CD4-positive, alpha-beta T cell treated with Interleukin-6 at 100 ng/mL for 8 hours (primary cell): ENCODE results near the gene CERS6.
A peak's percentile ranks its signal among the peaks of the same experiment; 100 is the strongest.

ENCODE experiments used
- DNase-seq: peaks from one replicate; pipeline ENCODE4 v3.0.0-alpha.2; 2020; ENCODE audit warnings: mixed read lengths, low spot score

The CERS6 gene

GRCh38 chr2:168443818-168444217 lies 12.3 kb upstream of the CERS6 start:
- DNase-seq = no peak

DNA sequence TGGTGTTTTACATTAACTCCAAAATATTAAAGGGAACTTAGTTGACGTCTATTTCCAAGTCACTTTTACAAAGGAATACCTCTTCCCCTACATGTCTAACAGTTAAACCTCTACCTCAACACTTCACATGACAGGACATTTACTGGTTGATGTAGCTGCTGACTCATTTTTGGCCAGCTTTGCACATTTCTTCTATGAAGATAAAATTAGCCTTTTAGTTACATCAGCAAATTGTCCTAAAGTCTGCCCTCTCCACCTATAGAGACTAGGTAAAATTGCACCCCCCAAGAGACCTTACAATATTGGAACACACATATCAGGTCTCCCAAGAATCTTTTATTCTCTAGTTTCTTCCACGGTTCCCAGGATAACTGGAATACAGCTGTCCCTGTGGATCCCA lies 10.1 kb upstream of the CERS6 start:
- no peak for DNase-seq

- DNase-seq = no peak
Observed at GRCh38 chr2:168448980-168449379, 7.1 kb upstream of the CERS6 start.

DNA sequence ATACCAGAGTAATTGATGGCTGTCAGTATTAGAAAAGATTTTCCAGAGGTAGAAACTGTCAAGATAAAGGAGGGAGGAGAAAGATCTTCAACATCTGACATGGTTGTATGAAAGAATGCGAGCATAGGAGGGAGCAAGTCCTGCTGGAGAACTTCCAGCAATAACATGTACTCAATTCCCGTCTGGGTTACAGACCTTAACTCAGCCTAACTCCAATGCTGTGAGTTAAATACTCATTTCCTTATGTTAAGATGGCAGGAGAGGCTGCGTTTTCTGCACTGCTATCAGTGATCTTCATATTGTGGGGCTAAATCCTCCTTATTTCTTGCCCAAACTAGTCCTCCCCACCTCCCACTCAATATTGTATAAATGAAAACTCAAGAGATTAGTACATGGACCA lies 6.7 kb upstream of the CERS6 start:
- DNase-seq = no peak

- DNase-seq = peak; percentile 56
Observed at GRCh38 chr2:168450171-168450570, 5.9 kb upstream of the CERS6 start.

GRCh38 chr2:168450732-168451131 lies 5.3 kb upstream of the CERS6 start:
- DNase-seq = no peak

DNA sequence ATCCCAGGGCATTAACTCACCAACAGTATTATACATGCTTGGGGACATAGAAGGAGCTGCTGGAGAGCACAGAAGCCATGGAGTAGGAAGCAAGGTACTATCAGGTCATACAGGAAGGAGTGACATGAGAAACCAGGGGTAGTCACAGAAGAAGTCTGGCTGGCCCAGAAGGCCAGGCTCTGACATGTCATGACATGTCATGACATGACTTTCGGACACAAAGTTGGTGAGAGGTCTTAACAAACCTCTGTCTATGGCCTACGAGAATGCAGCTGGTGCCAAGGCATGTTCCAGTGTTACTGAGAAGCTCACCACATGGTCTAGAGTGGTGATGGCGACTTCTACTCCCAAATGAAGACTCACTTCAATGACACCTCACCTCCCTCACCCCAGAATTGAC lies 3.3 kb upstream of the CERS6 start:
- DNase-seq = no peak

DNA sequence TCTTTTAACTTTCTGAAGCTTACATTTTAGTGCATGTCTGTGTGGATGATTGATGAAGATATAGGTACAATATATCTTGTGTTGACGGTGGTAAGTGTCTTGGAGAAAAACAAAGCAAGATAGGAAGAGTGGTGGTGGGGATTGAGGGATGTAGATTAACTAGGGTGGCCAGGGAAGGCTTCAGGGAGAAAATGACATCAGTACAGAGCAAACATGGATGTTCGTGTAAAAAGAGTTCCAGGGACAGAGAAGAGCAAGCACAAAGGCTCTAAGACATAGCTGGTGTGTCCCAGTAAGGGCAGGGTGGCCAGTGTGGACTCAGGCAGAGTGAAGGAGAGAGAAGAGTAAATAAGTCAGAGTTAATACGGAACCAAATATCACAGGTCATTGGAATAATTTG lies 2.7 kb upstream of the CERS6 start:
- DNase-seq = no peak

DNA sequence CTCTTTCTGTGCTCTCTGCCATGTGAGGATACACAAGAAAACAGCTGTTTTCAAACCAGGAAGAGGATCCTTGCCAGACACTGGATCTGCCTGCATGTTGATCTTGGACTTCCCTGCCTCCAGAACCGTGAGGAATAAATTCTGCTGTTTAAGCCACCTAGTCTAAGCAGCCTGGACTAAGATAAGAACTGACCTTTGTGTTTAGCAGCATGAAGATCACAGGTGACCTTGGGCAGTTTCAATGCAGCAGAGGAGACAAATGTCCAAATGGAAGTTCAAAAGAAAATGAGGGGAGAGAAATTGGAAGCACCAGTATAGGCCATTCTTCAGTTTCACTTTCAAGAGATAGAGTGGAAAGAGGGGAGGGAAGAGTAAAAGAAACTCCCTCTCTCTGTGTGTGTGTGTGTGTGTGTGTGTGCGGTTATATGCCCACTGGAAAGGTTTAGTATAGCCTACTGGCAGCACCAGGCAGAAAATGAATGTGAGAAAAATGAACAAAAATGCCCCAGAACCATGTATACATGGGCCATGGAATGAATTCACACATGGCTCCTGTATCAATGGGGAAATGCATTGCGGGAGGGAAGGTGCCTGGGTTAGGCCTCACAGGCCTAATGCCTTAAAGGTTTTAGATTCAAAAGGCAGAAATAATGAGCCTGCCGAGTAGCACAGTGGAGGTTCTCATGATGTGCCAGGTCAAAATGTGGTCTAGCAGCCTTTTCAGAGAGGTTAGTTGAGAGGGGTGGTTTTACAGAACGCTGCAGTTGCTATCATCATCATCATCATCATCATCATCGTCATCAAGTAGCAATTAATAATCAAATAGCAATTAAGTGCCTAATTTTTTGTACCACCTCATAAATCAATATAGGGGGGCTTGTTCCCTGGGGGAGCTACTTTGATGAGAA lies 1.1 kb upstream of the CERS6 start:
- DNase-seq = no peak

GRCh38 chr2:168456521-168457189 lies 583 bp downstream of the CERS6 start:
- no peak for DNase-seq

DNA sequence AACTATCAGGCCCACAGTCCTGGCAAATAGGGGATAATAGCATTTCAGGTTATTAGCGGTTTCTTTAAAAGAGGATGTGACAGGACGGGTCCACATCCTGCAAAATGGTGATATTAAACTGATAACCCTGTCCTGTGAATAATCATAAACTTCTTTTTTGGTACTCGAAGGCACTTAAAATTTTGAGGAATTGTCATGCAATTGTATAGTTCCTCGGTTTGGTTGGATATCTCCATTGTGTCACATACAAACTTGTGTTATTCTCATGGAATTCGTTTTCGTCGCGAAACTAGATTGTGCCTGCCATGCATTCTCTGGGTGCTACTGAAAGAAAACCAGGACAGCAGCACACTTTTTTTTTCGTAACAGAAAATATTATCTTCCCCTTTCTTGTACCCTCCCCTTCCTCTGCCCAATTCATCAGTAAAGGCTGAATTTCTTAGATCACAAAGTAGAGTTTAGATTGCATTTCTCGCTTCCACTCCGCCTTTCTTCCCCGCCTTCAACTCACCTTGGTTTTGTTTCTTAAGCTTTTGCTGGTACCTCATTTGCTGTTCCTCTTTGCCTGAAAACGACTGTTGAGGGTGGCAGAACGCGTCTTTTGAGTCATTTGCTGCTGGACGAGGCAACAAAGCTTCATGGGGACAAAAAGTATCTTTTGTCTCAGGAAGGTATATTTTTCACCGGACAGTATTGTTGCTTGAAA lies 1.3 kb downstream of the CERS6 start:
- DNase-seq = no peak

GRCh38 chr2:168458139-168458538 lies 2.1 kb downstream of the CERS6 start:
- no peak for DNase-seq

GRCh38 chr2:168459256-168459655 lies 3.2 kb downstream of the CERS6 start:
- DNase-seq = no peak

DNA sequence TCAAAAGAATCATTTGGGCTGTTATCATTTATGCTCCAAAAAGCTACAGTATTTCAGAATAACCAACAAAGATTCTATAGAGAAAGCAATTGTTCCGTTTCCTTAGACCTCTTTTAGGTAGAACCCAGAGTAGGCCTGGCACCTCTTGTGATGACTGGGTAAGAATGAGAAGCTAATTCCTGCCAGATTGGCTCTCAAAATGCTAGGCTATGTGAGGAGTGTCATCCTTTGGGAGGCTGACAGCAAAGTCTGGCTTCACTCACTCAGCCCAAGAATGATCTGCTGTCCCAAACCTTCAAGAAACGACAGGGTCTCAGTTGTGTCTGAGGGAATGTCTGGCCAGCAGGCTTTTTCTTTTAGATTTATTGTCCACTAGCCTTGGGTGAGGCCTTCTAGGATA lies 4.5 kb downstream of the CERS6 start:
- no peak for DNase-seq

DNA sequence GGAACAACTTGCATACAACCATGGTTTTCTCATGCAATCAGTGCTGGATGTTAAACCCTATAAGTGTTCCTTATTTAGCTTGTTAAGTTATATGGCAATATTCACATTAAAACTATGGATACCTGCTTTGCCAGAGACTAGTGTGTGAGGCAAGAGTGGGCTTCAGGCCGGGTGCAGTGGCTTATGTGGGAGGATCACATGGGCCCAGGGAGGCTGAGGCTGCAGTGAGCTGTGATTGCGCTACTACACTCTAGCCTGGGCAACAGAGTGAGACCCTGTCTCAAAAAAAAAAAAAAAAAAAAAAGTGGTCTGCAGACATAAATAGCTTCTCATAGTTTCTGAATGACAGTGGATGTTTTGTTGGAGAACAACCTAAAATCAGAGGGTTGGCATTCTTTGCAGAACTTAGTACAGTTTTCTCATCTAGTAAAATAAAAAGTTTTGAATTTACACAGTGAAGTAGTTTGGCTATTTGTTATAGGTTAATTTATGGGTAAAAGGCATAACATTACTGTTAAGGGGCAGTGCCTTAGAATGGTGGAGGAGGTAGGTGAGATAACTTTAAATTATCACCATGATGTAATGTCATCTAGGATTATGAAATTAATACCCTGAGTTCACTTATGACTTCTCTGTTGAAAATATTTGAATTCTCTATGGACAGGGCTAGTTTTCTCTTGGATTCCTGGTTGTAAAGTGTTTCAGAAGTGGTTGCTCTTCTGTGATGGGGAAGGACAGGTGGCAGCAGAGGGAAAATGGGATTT lies 5.3 kb downstream of the CERS6 start:
- no peak for DNase-seq

GRCh38 chr2:168461942-168462331 lies 5.9 kb downstream of the CERS6 start:
- no peak for DNase-seq

- DNase-seq = no peak
Observed at GRCh38 chr2:168462543-168463045, 6.5 kb downstream of the CERS6 start.

- no peak for DNase-seq
Observed at GRCh38 chr2:168465594-168465993, 9.5 kb downstream of the CERS6 start.

GRCh38 chr2:168466190-168466737 lies 10.2 kb downstream of the CERS6 start:
- no peak for DNase-seq

GRCh38 chr2:168466834-168467565 lies 10.9 kb downstream of the CERS6 start:
- no peak for DNase-seq

DNA sequence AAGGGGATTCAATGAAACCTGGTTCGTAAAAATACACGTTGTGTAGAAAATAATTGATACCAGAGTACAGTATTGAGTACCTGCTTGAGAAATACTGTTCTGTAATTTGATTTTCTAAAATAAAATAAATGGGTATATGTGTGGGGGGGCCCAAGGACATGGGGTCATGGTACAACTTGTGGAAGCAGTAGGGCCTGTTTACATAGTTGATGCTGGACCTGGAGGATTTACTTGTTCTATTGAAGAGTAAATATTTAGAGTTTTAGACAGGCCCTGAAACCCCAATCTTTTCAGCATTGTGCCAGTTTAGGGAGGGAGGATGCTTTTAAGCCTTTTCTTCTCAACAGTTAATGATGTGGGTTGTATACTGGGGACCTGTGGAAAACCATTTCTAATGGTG lies 11.7 kb downstream of the CERS6 start:
- no peak for DNase-seq
